DMS114 treated with DMSO at 0.1 percent for 48 hours (cell line): ENCODE data around the gene C12orf60.
"Not testable (repeated sequence)": the region's sequence is repeated elsewhere in the genome, so short reads cannot be mapped to it uniquely, and the experiment has no call there.

Experiments used
- DNase-seq: peaks from one replicate; lab custom pipeline; 2025; ENCODE audit not compliant: unreplicated experiment; lab: John Stamatoyannopoulos, UW

C12orf60 gene

GRCh38 chr12:14803011-14803829 is at the start of gene C12orf60, which contains the start of gene WBP11:
C12orf60 (plus strand) TSS chr12:14803670; CDS start chr12:14822936, 19,266 bp downstream.
WBP11 (minus strand) TSS chr12:14803478; CDS start chr12:14801383, 2,095 bp downstream.
- DNase-seq: peak; percentile 100

- no peak for DNase-seq
Measured at GRCh38 chr12:14756334-14757143, 46.9 kb upstream of the C12orf60 start.

GRCh38 chr12:14759711-14760280 is 43.7 kb upstream of the C12orf60 start:
- not testable (repeated sequence) for DNase-seq

- no peak for DNase-seq
Measured at GRCh38 chr12:14765398-14765797, 38.1 kb upstream of the C12orf60 start.

GRCh38 chr12:14766020-14766419 is 37.5 kb upstream of the C12orf60 start:
- DNase-seq: not testable (repeated sequence)

GRCh38 chr12:14766649-14767215 is 36.7 kb upstream of the C12orf60 start:
- no peak for DNase-seq

GRCh38 chr12:14767617-14768016 is 35.9 kb upstream of the C12orf60 start:
- DNase-seq: no peak

GRCh38 chr12:14768823-14769405 is 34.6 kb upstream of the C12orf60 start:
- DNase-seq: no peak

GRCh38 chr12:14769466-14769968 is 34.0 kb upstream of the C12orf60 start:
- peak; percentile 53 for DNase-seq

GRCh38 chr12:14769969-14770495 is 33.4 kb upstream of the C12orf60 start:
- peak; percentile 77 for DNase-seq

GRCh38 chr12:14770496-14771461 is 32.7 kb upstream of the C12orf60 start:
- peak; percentile 87 for DNase-seq

- DNase-seq: no peak
Measured at GRCh38 chr12:14771651-14772137, 31.8 kb upstream of the C12orf60 start.

- DNase-seq: no peak
Measured at GRCh38 chr12:14772946-14773345, 30.5 kb upstream of the C12orf60 start.

- no peak for DNase-seq
Measured at GRCh38 chr12:14773685-14774073, 29.8 kb upstream of the C12orf60 start.

- peak; percentile 96 for DNase-seq
Measured at GRCh38 chr12:14774074-14774905, 29.2 kb upstream of the C12orf60 start.

GRCh38 chr12:14774906-14775635 is 28.4 kb upstream of the C12orf60 start:
- DNase-seq: no peak

GRCh38 chr12:14775636-14775980 is 27.9 kb upstream of the C12orf60 start:
- DNase-seq: no peak
